GM21529 (cell line): ENCODE measurements around the gene AUH.

Source experiments
- ATAC-seq: cut with Tn5 transposase; IDR thresholded peaks from one replicate; pipeline ENCODE4 v1.9.1; 2021; ENCODE audit not compliant: unreplicated experiment

The AUH gene

GRCh38 chr9:91341258-91341746 lies 20.4 kb downstream of the AUH start:
- no peak for ATAC-seq

- no peak for ATAC-seq
Observed at GRCh38 chr9:91340395-91340967, 21.2 kb downstream of the AUH start.

GRCh38 chr9:91338681-91339080 lies 23.0 kb downstream of the AUH start:
- no peak for ATAC-seq

GRCh38 chr9:91336786-91337185 lies 24.9 kb downstream of the AUH start:
- ATAC-seq, result no peak

- no peak for ATAC-seq
Observed at GRCh38 chr9:91334053-91334452, 27.7 kb downstream of the AUH start.

- no peak for ATAC-seq
Observed at GRCh38 chr9:91333551-91333950, 28.2 kb downstream of the AUH start.

- no peak for ATAC-seq
Observed at GRCh38 chr9:91332546-91333231, 29.0 kb downstream of the AUH start.

GRCh38 chr9:91331849-91332248 lies 29.9 kb downstream of the AUH start:
- ATAC-seq, result no peak

GRCh38 chr9:91328186-91328585 lies 33.5 kb downstream of the AUH start:
- no peak for ATAC-seq

GRCh38 chr9:91321691-91322090 lies 40.0 kb downstream of the AUH start:
- ATAC-seq, result no peak

- no peak for ATAC-seq
Observed at GRCh38 chr9:91320299-91320698, 41.4 kb downstream of the AUH start.

GRCh38 chr9:91316093-91316492 lies 45.6 kb downstream of the AUH start:
- ATAC-seq, result no peak

- ATAC-seq, result no peak
Observed at GRCh38 chr9:91315191-91315590, 46.5 kb downstream of the AUH start.

GRCh38 chr9:91312717-91313325 lies 48.9 kb downstream of the AUH start:
- no peak for ATAC-seq

- no peak for ATAC-seq
Observed at GRCh38 chr9:91310037-91310436, 51.7 kb downstream of the AUH start.

GRCh38 chr9:91308191-91308590 lies 53.5 kb downstream of the AUH start:
- no peak for ATAC-seq

GRCh38 chr9:91307279-91307678 lies 54.4 kb downstream of the AUH start:
- ATAC-seq, result peak; percentile 69

GRCh38 chr9:91306296-91306630 lies 55.5 kb downstream of the AUH start:
- no peak for ATAC-seq

- no peak for ATAC-seq
Observed at GRCh38 chr9:91305596-91306295, 56.0 kb downstream of the AUH start.

- ATAC-seq, result no peak
Observed at GRCh38 chr9:91303741-91304415, 57.8 kb downstream of the AUH start.

GRCh38 chr9:91302831-91303230 lies 58.9 kb downstream of the AUH start:
- no peak for ATAC-seq
